Brain pericyte (primary cell): ENCODE results near the gene SH3PXD2A.
"Not testable (repeated sequence)": the region's sequence is repeated elsewhere in the genome, so short reads cannot be mapped to it uniquely, and the experiment has no call there.

ENCODE experiments used
- DNase-seq: peaks from one replicate; pipeline ENCODE4 v3.0.0-alpha.2; 2012; ENCODE audit warnings: low read depth, low spot score

The SH3PXD2A gene

GRCh38 chr10:103850572-103850895, 4.8 kb downstream of the SH3PXD2A start:
- DNase-seq = no peak

- DNase-seq = no peak
Observed at GRCh38 chr10:103849880-103850571, 5.3 kb downstream of the SH3PXD2A start.

DNA sequence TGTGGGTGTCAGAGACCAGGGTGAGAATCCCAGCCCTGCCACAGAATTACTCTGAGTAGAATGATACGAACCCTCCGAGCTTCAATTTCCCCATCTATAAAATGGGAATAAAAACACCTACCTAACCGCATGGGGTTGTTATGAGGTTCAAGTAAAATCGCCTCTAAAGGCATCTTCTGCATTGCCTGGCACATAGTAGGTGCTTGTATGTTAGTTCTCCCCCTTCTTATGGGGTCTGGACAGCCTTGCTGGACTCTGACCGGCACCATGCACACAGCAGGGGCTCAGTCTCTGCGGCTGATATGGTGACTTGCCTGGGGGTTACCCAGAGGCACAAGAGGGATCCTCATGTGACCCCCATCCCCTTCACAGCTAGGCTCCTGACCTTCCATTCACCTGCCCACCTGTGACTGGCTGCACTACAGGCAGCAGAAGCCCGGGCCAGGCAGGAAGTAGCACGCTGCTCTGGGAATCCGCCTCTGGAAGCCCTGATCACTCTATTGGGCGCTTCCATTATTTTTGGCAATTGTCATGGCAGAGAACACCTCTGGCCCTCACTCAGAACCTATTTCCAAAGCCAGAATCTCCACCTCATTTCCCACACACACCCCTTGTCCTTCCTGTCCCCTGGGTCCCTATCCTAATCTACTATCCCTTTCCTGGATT, 6.0 kb downstream of the SH3PXD2A start:
- DNase-seq = no peak

- DNase-seq = no peak
Observed at GRCh38 chr10:103847909-103848468, 7.4 kb downstream of the SH3PXD2A start.

DNA sequence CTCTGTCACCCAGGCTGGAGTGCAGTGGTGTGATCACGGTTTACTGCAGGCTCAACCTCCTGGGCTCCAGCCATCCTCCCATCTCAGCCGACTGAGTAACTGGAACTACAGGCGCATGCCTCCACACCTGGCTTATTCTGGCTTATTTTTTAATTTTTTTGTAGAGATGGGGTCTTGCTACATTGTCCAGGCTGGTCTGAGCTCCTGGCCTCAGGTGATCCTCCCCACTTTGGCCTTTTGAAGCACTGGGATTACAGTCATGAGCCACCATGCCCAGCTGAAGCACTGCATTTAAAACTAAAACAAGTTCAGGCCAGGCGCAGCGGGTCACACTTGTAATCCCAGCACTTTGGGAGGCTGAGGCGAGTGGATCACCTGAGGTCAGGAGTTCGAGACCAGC, 8.0 kb downstream of the SH3PXD2A start:
- DNase-seq = no peak

DNA sequence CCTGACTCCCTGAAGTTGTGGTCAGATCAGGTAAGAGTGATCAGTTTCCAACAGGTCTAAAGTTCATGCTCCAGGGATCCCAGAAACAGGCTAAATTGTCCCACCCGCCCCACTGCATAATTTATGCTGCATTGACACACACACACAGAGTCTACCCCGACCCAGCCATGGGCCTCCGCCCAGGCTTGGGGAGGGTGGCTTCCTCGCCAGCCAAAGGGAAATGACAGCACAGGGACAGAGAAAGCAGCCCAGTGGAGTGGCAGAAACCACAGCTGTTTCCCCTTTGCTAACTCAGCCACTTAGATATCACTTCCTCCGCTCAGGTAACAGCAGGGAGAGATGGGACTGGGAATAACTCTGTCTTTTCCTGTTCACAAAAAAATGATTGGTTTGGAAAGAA, 9.4 kb downstream of the SH3PXD2A start:
- no peak for DNase-seq

DNA sequence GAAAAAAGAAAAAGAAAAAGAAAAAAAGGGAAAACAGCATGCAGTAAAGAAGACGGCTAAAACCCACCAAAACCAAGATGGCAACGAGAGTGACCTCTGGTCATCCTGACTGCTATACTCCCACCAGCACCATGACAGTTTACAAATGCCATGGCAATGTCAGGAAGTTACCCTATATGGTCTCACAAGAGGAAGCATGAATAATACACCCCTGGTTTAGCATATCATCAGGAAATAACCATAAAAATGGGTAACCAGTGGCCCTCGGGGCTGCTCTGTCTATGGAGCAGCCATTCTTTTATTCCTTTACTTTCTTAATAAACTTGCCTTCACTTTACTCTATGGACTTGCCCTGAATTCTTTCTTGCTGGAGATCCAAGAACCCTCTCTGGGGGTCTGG, 10.0 kb downstream of the SH3PXD2A start:
- DNase-seq = not testable (repeated sequence)

DNA sequence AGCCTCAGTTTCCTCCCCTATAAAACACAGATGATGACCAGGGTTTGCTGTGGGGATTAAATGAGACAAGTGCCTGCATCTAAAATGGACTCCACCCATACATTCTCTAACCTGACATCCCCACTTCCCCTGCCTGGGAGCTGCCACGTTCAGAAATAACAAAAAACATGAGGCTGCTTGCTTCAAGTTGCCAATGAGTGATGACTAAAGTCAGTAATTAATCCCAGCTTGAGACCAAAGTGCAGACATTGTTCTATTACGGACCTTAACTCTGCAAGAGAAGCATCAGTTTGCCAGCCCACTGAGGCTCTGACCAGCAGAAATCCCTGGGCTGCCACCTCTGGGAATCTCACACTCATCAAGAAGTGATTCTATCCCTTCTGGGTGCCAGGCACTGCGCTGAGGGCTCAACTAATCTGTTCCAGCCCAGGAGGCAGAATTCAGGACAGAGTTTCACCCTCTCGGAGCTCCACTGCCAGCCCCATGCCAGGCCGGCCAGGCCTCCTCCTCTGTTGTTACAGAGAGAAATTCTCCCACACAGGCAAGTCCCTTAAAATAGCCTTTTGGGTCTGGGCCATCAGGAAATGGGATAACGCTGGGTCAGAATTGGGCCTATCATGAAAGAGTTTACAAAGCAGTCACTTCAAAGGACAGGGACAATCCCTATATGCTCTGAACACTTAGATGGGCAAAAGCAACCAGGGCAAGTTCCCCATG, 11.4 kb downstream of the SH3PXD2A start:
- DNase-seq = no peak

- DNase-seq = no peak
Observed at GRCh38 chr10:103843045-103843444, 12.3 kb downstream of the SH3PXD2A start.

DNA sequence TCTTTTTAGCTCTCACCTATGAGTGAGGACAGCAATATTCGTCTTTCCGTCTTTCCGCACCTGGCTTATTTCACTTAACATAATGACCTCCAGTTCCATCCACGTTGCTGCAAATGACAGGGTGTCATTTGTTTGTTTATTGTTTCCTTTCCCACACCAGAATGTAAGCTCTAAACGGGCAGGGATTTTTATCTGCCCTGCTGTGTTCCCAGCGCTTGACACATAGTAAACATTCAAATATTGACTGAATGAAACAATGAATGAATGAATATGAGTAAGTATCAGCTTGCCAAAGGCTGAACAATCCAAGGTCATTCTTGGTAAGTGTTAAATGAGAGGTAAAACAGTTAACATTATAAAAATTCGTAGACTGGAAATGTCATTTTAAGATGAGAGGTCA, 12.8 kb downstream of the SH3PXD2A start:
- no peak for DNase-seq

GRCh38 chr10:103841519-103841918, 13.9 kb downstream of the SH3PXD2A start:
- no peak for DNase-seq

- DNase-seq = no peak
Observed at GRCh38 chr10:103840740-103841070, 14.7 kb downstream of the SH3PXD2A start.

- DNase-seq = no peak
Observed at GRCh38 chr10:103839872-103840739, 15.3 kb downstream of the SH3PXD2A start.

DNA sequence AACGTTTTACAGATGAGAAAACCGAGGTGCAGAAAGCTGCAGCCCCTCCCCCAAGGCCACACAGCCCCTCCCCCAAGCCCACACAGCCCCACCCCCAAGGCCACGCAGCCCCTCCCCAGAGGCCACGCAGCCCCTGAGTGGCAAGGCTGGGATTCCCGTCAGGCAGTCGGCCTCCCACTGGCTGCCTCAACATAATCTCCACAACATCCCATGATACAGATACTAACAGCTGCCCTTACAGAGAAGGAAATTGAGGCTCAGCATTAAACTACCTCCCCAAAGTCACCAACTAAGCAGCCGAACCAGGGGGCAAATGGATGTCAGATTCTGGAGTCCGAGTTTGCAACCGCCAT, 15.9 kb downstream of the SH3PXD2A start:
- DNase-seq = no peak

GRCh38 chr10:103838862-103839518, 16.4 kb downstream of the SH3PXD2A start:
- DNase-seq = no peak

DNA sequence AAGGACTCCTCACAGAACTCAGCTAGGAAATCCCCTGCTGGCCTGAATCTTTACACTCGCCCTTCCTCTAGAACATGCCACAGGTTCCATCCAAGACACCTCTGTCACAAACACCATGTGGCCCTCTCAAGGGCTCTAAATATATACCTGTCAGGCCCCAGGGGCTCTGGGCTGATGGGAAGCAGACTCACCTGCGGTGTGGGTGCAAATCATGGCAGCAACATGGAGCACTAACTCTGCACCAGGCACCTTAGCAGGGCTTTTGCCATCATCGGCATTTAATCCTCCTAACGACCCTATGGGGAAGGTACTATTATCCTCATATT, 17.3 kb downstream of the SH3PXD2A start:
- no peak for DNase-seq

DNA sequence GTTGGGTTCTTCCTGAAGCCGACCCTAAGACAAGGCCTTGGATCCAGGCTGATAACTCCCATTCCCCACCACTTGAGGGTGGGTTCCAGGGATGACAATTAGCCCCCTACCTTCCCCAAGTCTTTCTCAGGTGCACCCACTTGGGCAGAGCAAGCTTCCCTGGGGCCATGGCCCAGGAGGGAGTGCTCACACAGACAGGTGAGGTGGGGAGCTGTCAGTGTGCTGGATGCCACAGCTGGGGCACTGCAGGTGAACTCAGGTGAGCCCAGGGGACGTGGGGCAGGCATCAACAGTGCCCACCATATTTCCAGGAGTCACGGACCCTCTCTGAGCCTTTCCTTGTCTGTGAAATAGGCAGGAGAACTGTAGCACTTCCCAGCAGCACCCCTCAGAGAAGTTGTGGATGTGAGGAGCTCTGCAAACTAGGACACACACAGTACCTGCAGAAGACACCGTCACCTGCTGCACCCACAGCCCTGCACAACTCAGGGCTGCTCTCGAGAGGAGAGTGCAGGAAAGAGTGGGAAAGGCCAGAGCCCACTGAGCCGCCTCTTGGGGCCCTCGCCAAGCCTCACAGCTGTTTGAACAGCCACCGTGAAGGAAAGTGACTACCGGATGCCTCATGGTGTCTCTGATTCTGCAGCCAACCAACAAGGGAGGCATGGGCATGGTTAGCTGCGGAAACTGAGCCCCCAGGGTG, 17.9 kb downstream of the SH3PXD2A start:
- DNase-seq = no peak

GRCh38 chr10:103836861-103837260, 18.5 kb downstream of the SH3PXD2A start:
- no peak for DNase-seq

DNA sequence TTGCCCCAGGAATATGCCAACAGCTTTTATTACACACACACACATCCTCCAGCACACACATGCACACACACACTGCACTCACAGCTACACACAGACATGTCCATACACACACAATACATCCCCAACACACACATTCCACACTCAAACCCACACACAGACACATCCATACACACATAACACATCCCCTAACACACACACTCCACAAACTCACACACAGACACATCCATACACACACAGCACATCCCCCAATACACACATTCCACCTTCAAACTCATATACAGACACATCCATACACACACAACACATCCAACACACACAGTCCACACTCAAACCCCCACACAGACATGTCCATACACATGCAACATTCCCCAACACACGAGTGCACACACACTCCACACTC, 19.1 kb downstream of the SH3PXD2A start:
- no peak for DNase-seq

GRCh38 chr10:103835096-103836050, 20.0 kb downstream of the SH3PXD2A start:
- no peak for DNase-seq
